HPDE6-E6E7 (cell line): ENCODE data around the gene AFF1.

Source experiments
- DNase-seq: peaks from one replicate; pipeline ENCODE4 v3.0.0; 2011; ENCODE audit warnings: missing footprints; ENCODE audit errors: extremely low spot score

The AFF1 gene

GRCh38 chr4:87152310-87153041, 217.7 kb downstream of the AFF1 start:
- DNase-seq = no peak

GRCh38 chr4:87153078-87153870, 218.5 kb downstream of the AFF1 start:
- no peak for DNase-seq

GRCh38 chr4:87165892-87166291, 231.1 kb downstream of the AFF1 start:
- DNase-seq = no peak

GRCh38 chr4:87166296-87166854, 231.6 kb downstream of the AFF1 start:
- DNase-seq = no peak

GRCh38 chr4:87171944-87172343, 237.1 kb downstream of the AFF1 start:
- no peak for DNase-seq

GRCh38 chr4:87174672-87175071, 239.9 kb downstream of the AFF1 start:
- no peak for DNase-seq

GRCh38 chr4:87179751-87180150, 244.9 kb downstream of the AFF1 start:
- no peak for DNase-seq

GRCh38 chr4:87180767-87181166, 246.0 kb downstream of the AFF1 start:
- DNase-seq = no peak

- DNase-seq = no peak
Observed at GRCh38 chr4:87185146-87185870, 250.5 kb downstream of the AFF1 start.

GRCh38 chr4:87188048-87188447, 253.2 kb downstream of the AFF1 start:
- no peak for DNase-seq

GRCh38 chr4:87188932-87189331, 254.1 kb downstream of the AFF1 start:
- DNase-seq = no peak
